Measurements from ENCODE around the gene ACSL1.
A peak's percentile ranks its signal among the peaks of the same experiment; 100 is the strongest.

The ACSL1 gene, protein sequence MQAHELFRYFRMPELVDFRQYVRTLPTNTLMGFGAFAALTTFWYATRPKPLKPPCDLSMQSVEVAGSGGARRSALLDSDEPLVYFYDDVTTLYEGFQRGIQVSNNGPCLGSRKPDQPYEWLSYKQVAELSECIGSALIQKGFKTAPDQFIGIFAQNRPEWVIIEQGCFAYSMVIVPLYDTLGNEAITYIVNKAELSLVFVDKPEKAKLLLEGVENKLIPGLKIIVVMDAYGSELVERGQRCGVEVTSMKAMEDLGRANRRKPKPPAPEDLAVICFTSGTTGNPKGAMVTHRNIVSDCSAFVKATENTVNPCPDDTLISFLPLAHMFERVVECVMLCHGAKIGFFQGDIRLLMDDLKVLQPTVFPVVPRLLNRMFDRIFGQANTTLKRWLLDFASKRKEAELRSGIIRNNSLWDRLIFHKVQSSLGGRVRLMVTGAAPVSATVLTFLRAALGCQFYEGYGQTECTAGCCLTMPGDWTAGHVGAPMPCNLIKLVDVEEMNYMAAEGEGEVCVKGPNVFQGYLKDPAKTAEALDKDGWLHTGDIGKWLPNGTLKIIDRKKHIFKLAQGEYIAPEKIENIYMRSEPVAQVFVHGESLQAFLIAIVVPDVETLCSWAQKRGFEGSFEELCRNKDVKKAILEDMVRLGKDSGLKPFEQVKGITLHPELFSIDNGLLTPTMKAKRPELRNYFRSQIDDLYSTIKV

GRCh38 chr4:184825896-184826690, at the start of gene ACSL1:
Gene ACSL1 (minus strand): TSS chr4:184825968. CDS start chr4:184803514, 22,454 bp downstream.
- peak in 50 of 51 donors; percentile 26 to 92 (median 68) for DNase-seq

DNA sequence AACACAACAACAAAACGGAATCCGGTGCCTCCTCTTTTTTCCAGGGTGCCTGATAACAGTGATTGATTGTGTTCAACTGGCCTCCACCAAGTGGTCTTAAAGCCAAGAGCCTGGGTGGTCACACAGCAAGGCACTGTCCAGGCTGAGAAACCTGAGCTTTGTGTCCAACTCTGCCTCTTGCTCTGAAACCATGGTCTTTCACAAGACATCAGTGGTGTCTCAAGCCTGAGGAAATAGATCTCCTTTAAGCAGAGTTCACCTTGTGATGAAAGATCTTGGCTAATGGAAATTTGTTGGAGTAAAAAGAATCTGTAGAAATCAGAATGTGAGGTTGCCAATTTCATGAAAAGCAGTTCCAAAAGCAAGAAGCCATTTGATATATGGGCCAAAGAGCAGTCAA, 47.3 kb upstream of the ACSL1 start:
- DNase-seq, result no peak

GRCh38 chr4:184870718-184871117, 45.0 kb upstream of the ACSL1 start:
- DNase-seq, result no peak

GRCh38 chr4:184868623-184869022, 42.9 kb upstream of the ACSL1 start:
- DNase-seq, result no peak

DNA sequence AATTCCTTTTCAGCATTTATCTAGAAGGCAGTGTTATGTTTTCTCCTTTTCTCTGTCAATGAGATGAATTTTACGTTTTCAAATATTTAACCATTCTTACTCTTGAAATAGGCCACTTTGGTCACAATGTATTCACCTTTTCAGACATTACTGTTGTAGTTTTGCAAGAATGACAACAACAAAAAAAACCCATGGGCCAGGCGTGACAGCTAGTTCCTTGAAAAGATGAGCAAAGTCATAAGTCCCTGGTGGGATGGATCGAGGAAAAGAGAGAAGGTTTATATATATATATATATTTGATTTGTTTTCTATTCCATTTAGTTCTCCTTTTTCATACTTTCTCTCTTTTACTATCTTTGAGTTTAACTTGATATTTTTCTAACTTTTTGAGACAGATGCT, 38.1 kb upstream of the ACSL1 start:
- no peak for DNase-seq

DNA sequence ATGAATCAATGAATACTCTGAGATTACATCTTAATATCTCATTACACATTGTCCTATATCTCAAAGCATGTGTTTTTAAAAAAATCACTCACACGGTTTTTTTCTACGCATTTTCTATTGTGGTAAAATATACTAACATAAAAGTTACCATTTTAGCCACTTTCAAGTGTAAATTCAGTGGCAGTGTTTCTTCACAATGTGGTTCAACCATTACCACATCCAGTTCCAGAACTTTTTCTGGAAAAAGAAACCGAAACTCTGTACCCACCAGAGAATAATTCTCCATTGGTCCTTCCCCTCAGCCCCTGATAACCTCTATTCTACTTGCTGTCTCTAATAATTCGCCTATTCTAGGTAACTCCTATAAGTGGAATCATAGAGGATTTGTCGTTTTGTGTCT, 35.3 kb upstream of the ACSL1 start:
- no peak for DNase-seq

GRCh38 chr4:184860018-184860779, 34.4 kb upstream of the ACSL1 start:
- DNase-seq, result no peak

GRCh38 chr4:184857441-184858121, 31.8 kb upstream of the ACSL1 start:
- no peak for DNase-seq

- DNase-seq, result no peak
These were observed 30.5 kb upstream of the ACSL1 start for GRCh38 chr4:184856277-184856609.

- DNase-seq, result no peak
These were observed 28.9 kb upstream of the ACSL1 start for GRCh38 chr4:184854673-184855072.

DNA sequence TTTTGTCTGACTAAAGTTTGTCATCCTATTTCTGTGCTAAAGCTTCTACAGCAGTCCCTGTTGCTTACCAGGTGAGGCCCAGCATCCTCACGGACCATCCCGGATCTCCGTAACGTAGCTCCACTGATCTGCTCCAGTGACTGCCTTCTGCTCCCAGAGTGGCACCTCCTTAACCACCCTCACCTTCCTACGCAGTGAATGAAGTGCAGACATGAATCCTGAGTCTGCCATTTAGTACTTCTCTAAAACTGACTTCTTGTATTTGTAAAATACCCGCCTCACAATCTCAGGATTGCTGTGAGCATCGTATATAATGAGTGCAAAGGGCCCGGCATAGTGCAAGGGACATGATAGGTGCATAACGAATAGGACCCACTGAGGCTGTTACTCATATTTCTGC, 27.7 kb upstream of the ACSL1 start:
- DNase-seq, result no peak

DNA sequence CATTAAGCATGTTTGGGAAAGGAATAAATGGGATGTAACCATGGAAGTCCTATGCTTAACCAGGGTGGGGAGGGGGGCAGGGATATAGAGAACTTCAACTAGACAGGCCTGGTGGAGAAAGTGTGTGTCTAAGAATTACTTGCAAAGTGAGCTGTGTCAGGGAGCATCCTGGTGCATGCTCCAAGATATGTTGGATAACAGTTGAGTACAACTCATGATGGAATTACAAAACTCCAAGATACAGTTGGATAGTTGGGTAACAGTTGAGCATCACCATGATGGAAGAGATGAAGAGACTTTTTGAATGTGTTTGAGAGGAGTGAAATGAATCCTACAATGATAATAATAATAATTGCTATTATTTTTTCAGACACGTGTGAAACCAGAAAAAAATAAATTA, 26.1 kb upstream of the ACSL1 start:
- no peak for DNase-seq

- DNase-seq, result peak in 2 of 51 donors; percentile 7 to 18
These were observed 25.4 kb upstream of the ACSL1 start for GRCh38 chr4:184851200-184851541.

- no peak for DNase-seq
These were observed 24.8 kb upstream of the ACSL1 start for GRCh38 chr4:184850431-184851199.

DNA sequence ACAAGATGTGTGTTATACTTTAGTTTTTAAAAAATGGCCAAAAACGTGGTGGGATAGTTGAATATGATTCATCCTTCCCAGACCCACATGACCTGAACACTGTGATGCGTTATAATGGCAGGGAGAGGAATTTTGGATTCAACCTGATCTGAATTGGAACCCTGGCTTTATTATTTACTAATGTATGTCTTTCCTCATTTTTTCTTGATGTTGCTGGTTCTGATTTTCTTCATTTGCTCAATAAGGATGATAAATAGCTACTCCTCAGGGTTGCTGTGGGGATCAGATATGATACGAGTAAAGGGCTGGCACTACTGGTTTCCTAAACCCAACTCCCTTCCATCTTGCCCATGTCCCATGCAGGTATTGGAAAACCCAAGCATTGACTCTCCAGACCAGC, 24.2 kb upstream of the ACSL1 start:
- DNase-seq, result no peak

- no peak for DNase-seq
These were observed 23.4 kb upstream of the ACSL1 start for GRCh38 chr4:184849185-184849584.

DNA sequence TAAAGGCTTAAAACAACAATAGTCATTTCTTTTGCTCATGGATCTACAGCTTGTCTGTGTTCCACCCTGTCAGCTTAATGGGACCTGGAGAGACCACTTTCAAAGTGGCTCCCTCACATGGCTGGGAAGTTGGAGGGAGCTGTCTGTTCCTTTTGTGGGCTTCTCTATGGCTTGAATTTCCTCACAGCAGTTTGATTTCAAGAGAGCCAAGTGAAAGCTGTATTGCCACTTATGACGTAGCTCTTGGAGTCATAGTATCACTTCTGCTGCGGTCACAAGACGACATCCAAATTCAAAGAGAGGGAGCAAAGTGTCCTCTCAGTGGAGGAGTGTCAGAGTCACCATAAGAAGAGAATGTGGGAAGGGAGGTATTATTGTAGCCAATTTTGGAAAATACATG, 22.7 kb upstream of the ACSL1 start:
- DNase-seq, result no peak

DNA sequence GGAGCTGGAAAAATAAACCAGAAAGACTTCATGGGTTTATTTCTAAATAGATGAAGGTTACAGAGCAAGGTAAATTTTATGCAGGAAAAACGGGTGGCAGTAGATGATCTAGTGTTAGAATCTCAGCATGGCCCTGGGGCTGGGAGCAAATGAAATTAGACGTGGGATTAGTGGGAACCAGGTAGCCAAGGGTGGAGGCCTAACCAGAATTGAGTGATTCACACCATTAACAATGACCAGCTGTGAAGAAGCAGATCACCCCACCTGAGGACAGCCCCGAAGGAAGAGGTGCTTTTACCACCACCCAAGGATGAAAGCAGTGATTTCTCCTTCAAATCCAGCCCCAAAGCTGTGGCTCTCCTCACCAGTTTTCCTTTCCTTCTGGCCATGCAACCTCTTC, 20.8 kb upstream of the ACSL1 start:
- no peak for DNase-seq

GRCh38 chr4:184845367-184846021, 19.7 kb upstream of the ACSL1 start:
- no peak for DNase-seq

DNA sequence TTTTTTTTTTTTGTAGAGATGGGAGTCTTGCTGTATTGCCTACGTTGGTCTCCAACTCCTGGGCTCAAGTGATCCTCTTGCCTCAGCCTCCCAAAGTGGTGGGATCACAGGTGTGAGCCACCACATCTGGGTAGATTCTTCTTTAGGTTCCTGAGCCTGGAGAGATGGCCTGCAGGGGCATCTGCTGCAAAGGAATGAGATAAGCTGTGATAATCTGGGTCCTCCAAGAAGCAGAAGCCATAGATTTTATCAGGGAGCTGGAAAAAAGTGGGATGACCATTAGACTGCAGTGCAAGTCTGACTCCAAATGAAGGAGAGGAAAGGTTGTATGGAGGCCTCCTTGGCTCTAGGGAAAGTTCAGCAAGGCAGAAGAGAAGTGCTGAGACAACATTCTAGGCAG, 19.0 kb upstream of the ACSL1 start:
- DNase-seq, result no peak

Data from hypothalamus (tissue), 51 donors.